T-cell (primary cell): Measurements from ENCODE around the gene WBP1L. TPM values are rescaled to one million over a fixed set of nuclear protein-coding genes. Genes with fewer than 3 reads are reported as not detected.

Experiments used
- ATAC-seq, 4 experiments: fragments of 200-7000 bp in 3 of 4; fragments of 150-1000 bp in 1 of 4; cut with Tn5 transposase; replicated peaks in 1 of 4; 1 replicate in 3 of 4; 2 replicates in 1 of 4; pipeline ENCODE4 v1.10.0; 2021; ENCODE audit warnings: moderate library complexity in 3 of 4, mild to moderate bottlenecking in 2 of 4, moderate number of reproducible peaks in 1 of 4
- CTCF ChIA-PET, 2 donors: fragments of 300-600 bp; sonication (Branson Sonifier 250); formaldehyde crosslinking; loops; one replicate each; lab custom pipeline; 2022; ENCODE audit warnings: antibody characterized with exemption in 2 of 2; lab: Charles Lee
- POLR2A ChIA-PET, 2 donors: fragments of 300-600 bp; sonication (Branson Sonifier 250); formaldehyde crosslinking; loops; one replicate each; lab custom pipeline; 2022; ENCODE audit warnings: antibody characterized with exemption in 2 of 2; lab: Charles Lee
- DNase-seq, 35 experiments: peaks; one replicate each; pipeline versions ENCODE4 v3.0.0 to v3.0.0-alpha.2; 2013 to 2023
- H3K27ac ChIP-seq: one replicate; pipeline ENCODE4 v1.5.1; 2013; ENCODE audit warnings: low read length
- H3K27me3 ChIP-seq, 2 experiments: replicated peaks in 1 of 2; 1 replicate in 1 of 2; 2 replicates in 1 of 2; pipeline versions ENCODE4 v1.6.1 to v1.7.0; 2013; ENCODE audit warnings: low read length in 1 of 2, mixed read lengths in 1 of 2; ENCODE audit not compliant: control insufficient read depth in 2 of 2, insufficient read depth in 2 of 2; ENCODE audit errors: extremely low read depth in 1 of 2
- H3K36me3 ChIP-seq, 2 donors: 1 replicate in 1 of 2; 2 replicates in 1 of 2; pipeline versions ENCODE4 v1.6.1 to v1.7.0; 2013; ENCODE audit warnings: low read length in 1 of 2; ENCODE audit not compliant: control insufficient read depth in 2 of 2, insufficient read depth in 1 of 2; ENCODE audit errors: extremely low read depth in 1 of 2
- H3K4me1 ChIP-seq, 2 experiments: 1 replicate in 1 of 2; 2 replicates in 1 of 2; pipeline versions ENCODE4 v1.6.1 to v1.7.0; 2013; ENCODE audit warnings: low read length in 2 of 2, mixed read lengths in 1 of 2; ENCODE audit not compliant: insufficient read depth in 2 of 2, control insufficient read depth in 1 of 2; ENCODE audit errors: extremely low read depth in 1 of 2
- H3K4me3 ChIP-seq, 2 donors: 1 replicate in 1 of 2; 2 replicates in 1 of 2; pipeline versions ENCODE4 v1.5.1 to v1.7.0; 2013; ENCODE audit warnings: mild to moderate bottlenecking in 2 of 2, low read length in 1 of 2, moderate library complexity in 1 of 2; ENCODE audit not compliant: control insufficient read depth in 1 of 2; ENCODE audit errors: extremely low read depth in 1 of 2
- H3K9me3 ChIP-seq: 2 replicates; pipeline ENCODE4 v1.7.0; 2013
- H3K27ac Mint-ChIP-seq, 2 donors: one replicate each; pipeline ENCODE4 v1.8.0; 2020 to 2021; ENCODE audit warnings: mild to moderate bottlenecking in 2 of 2, mixed read lengths in 2 of 2
- H3K27me3 Mint-ChIP-seq, 2 donors: one replicate each; pipeline ENCODE4 v1.8.0; 2021 to 2022; ENCODE audit warnings: mixed read lengths in 2 of 2
- H3K36me3 Mint-ChIP-seq: one replicate; pipeline ENCODE4 v1.8.0; 2021; ENCODE audit warnings: mixed read lengths
- H3K4me1 Mint-ChIP-seq, 3 donors: one replicate each; pipeline ENCODE4 v1.8.0; 2020 to 2022; ENCODE audit warnings: mixed read lengths in 3 of 3, mild to moderate bottlenecking in 1 of 3
- H3K4me3 Mint-ChIP-seq, 3 donors: one replicate each; pipeline ENCODE4 v1.8.0; 2020 to 2022; ENCODE audit warnings: mild to moderate bottlenecking in 3 of 3, mixed read lengths in 3 of 3, moderate library complexity in 3 of 3
- H3K9me3 Mint-ChIP-seq, 3 donors: one replicate each; pipeline ENCODE4 v1.8.0; 2020 to 2022; ENCODE audit warnings: mixed read lengths in 3 of 3
- WGBS: methylation state at CpG from one replicate; pipeline ENCODE4 v1.1.5; 2013; ENCODE audit warnings: missing lambda C conversion rate; ENCODE audit not compliant: insufficient coverage; 5-methylcytosine and 5-hydroxymethylcytosine counted together
- total RNA-seq, 35 experiments: library from RNA in 6 of 35; stranded (reverse) in 6 of 35; fragments of 120-200 nt in 1 of 35; gene quantifications; one replicate each; pipeline versions ENCODE4 v1.2.1 to v1.2.4 and lab custom pipeline; 2013 to 2026

Gene WBP1L
- total RNA-seq, 5 donors from 2014 or later (not counting 1 experiment from before 2014, with no cell fraction given) = 20.0 to 38.5 (median 33.0) TPM

DNA sequence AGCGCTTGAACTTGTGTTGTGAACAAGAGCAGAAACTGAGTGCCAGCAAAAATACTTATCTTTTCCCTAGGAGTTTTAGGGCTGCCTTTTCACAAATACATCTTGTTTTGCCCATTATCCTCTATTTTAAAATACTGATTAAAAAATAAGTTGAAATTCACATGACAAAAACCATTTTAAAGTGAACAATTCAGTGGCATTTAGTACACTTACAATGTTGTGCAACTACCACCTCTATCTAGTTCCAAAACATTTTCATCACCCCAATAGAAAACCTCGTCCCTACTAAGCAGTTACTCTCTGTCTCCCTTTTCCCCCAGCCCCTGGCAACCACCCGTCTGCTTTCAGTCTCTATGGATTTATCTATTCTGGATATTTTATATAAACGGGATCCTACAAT, 1.4 kb downstream of the WBP1L start:
- ChIA-PET POLR2A (interaction anchor here in 1 of 2 donors (0.5 kb wide), 1 partner anchor 28 kb away, joined by 3 read pairs; no protein-coding TSS in a partner anchor), CTCF (interaction anchor here (0.6 kb wide), 2 partner anchors 21 to 31 kb away, joined by 3 to 4 read pairs; no protein-coding TSS in a partner anchor)
- ATAC-seq (no peak), DNase-seq (no peak)
- peaks cover 19 to 22% of the 10 kb centered on the region in 2 experiments for H3K4me1 ChIP-seq
- H3K36me3 ChIP-seq = no peaks in the 10 kb centered on the region
- Mint-ChIP-seq H3K4me1 (peaks cover 49 to 56% (median 55%) of the 10 kb centered on the region in 3 donors), H3K36me3 (peaks cover 12% of the 10 kb centered on the region), H3K27ac (peak overlapping the region; percentile 27 to 72), H3K4me3 (peak overlapping the region; percentile 87 to 98 (median 95)), H3K27me3 (no peaks in the 10 kb centered on the region), H3K9me3 (peaks cover 0 to 6% (median 0%) of the 10 kb centered on the region in 3 donors)
- H3K4me3 ChIP-seq = peak overlapping the region in 1 of 2 donors; percentile 85
- no peak overlapping the region for H3K27ac ChIP-seq
- no peaks in the 10 kb centered on the region for H3K9me3 ChIP-seq
- no CpG with 5 or more reads among the region's 4 CpGs for WGBS
- H3K27me3 ChIP-seq = no peaks in the 10 kb centered on the region

DNA sequence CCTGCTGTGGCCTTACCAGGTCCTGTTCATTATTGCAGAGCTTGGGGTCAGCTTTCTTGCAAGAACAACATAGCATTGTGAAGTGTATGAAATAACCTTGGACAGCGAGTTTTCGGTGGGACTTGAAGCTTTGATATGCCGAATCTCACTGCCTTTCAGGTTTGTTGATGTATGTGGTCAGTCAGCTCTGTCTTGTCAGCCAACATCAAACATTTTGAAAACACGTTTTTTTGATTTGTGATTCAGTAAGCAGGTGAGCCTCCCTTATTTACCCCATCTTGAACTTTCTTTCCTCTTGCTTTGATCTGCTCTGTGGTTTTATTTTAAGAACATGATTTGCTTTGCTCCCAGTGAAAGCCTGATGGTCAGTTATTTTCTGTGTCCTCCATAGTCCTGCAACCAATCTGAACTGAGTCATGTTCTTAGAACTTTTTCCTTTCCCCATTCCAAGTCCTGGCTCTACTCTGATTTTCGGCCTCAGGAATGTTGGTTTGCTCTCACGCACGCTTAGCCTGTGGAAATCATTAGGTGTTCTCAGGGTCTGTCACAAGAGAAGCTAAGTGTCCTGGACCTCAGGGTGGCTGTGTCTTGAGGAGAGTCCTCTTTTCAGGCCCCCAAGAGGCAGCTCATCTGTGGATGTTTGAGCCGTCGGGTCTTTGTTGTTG, 8.7 kb downstream of the WBP1L start:
- Mint-ChIP-seq H3K4me3 (peak overlapping the region in 1 of 3 donors; percentile 31), H3K36me3 (peaks cover 16% of the 10 kb centered on the region), H3K27me3 (no peaks in the 10 kb centered on the region), H3K9me3 (no peaks in the 10 kb centered on the region), H3K27ac (peak overlapping the region; percentile 18 to 64), H3K4me1 (peaks cover 48 to 57% (median 57%) of the 10 kb centered on the region in 3 donors)
- Histone ChIP-seq H3K27me3 (no peaks in the 10 kb centered on the region), H3K27ac (no peak overlapping the region), H3K36me3 (peaks cover 0 to 4% of the 10 kb centered on the region in 2 donors), H3K9me3 (no peaks in the 10 kb centered on the region), H3K4me3 (no peak overlapping the region), H3K4me1 (peaks cover 7 to 22% of the 10 kb centered on the region in 2 experiments)
- POLR2A ChIA-PET = interaction anchor here (0.6 to 1.0 kb wide), 3 partner anchors 9 to 332 kb away, joined by 3 to 17 read pairs (median 3); partner anchors contain the start of genes FBXL15 (in 1 of the 2) and WBP1L (in 1 of the 2)
- WGBS = 85% methylated on average over 4 of the region's 9 CpGs
- CTCF ChIA-PET = interaction anchor here (0.6 to 1.4 kb wide), 4 partner anchors 9 to 1096 kb away, joined by 3 to 6 read pairs (median 4); partner anchors contain the start of gene WBP1L (in 1 of the 2)
- DNase-seq = no peak
- peak in 3 of 4 experiments; percentile 43 to 50 (median 47) for ATAC-seq

DNA sequence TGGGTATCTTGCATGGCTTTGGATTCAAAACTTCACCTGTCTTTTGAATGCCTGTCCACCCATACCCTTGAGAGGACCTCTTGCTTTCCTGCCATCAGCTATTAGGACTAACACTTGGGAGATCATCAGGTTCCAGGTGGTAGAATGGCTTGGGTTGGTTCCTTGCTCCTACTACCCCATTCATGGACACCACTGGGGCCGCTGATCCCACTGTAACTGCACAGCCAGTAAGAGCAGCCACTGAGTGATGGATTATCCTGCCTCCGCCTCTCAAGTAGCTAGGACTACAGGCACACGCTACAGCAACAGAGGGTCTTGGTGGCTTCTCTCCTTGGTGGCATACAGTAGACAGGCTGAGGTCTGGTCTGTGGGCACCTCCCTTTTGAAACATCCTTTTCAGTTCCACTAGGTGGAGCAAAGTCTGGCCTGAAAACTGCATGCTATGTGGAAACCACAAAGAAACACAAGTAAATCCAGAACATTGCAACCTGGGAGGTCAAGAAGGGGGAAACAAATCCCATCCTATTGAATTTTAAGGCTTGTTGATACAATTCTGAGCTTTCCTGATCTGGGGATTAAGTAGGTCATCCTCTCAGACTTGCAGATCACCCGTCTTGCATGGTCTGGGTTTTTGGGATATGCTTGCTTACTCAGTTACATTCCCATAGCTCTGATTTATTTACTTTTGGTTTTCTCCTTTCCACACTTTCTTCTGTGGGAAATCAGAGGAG, 9.4 kb downstream of the WBP1L start:
- POLR2A ChIA-PET = interaction anchor here (0.6 to 1.0 kb wide), 3 partner anchors 9 to 333 kb away, joined by 3 read pairs; partner anchors contain the start of genes FBXL15 (in 1 of the 2) and WBP1L (in 1 of the 2)
- no peaks in the 10 kb centered on the region for H3K9me3 ChIP-seq
- H3K9me3 Mint-ChIP-seq = no peaks in the 10 kb centered on the region
- CTCF ChIA-PET = interaction anchor here (0.6 to 1.4 kb wide), 5 partner anchors 10 to 171 kb away, joined by 3 to 7 read pairs (median 6); partner anchors contain the start of gene WBP1L (in 1 of the 2)
- peaks cover 0 to 4% of the 10 kb centered on the region in 2 donors for H3K36me3 ChIP-seq
- no peak overlapping the region for H3K27ac ChIP-seq
- H3K4me3 ChIP-seq = no peak overlapping the region
- peak overlapping the region; percentile 30 to 72 for H3K27ac Mint-ChIP-seq
- peak overlapping the region in 1 of 3 donors; percentile 31 for H3K4me3 Mint-ChIP-seq
- peaks cover 16% of the 10 kb centered on the region for H3K36me3 Mint-ChIP-seq
- no peaks in the 10 kb centered on the region for H3K27me3 ChIP-seq
- 60% methylated on average over 1 of the region's 4 CpGs for WGBS
- H3K27me3 Mint-ChIP-seq = no peaks in the 10 kb centered on the region
- DNase-seq (peak in 5 of 35 experiments; percentile 4 to 53 (median 15)), ATAC-seq (peak; percentile 55 to 75 (median 72))
- peaks cover 7 to 22% of the 10 kb centered on the region in 2 experiments for H3K4me1 ChIP-seq
- peaks cover 50 to 60% (median 56%) of the 10 kb centered on the region in 3 donors for H3K4me1 Mint-ChIP-seq

DNA sequence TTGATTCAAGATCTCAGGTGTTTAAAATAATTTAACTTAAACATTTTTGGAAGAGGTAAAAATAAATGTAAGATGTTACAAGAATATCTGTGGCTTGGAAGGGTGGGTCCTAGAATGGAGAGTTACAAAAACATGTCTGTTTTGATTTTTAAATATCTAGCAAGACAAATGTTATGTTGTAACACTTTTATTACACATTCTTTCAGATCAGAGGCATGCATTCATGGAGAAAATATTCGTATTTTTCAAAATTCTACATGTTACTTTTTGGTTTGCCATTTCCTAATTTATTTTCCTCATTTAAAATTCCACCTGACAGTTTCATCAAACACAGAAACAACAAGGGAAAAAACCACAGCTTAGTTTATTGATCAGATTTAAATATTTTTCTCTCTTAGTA, 10.0 kb downstream of the WBP1L start:
- POLR2A ChIA-PET = interaction anchor here in 1 of 2 donors (0.6 kb wide), 2 partner anchors 12 to 22 kb away, joined by 3 to 7 read pairs; no protein-coding TSS in a partner anchor

DNA sequence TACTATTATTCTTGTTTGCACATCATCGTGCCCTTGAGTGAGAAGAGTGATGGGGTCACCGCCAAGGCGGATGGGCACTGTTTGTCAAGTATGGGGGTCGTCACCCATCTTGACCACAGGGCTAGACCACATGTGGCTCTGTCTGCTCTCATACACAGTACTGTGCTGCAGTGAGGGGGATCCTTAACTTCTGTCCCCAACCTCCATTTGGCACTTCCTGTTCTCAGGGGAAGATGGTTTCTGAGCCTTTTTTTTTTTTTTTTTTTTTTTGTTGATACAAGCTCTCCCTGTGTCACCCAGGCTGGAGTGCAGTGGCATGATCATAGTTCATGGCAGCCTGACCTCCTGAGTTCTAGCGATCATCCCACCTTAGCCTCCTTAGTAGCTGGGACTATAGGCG, 13.6 kb downstream of the WBP1L start:
- no CpG with 5 or more reads among the region's 6 CpGs for WGBS
- Mint-ChIP-seq H3K27me3 (no peaks in the 10 kb centered on the region), H3K9me3 (no peaks in the 10 kb centered on the region), H3K27ac (no peak overlapping the region), H3K4me3 (no peak overlapping the region), H3K36me3 (peaks cover 23% of the 10 kb centered on the region), H3K4me1 (peaks cover 50 to 56% (median 55%) of the 10 kb centered on the region in 3 donors)
- H3K36me3 ChIP-seq = peaks cover 0 to 4% of the 10 kb centered on the region in 2 donors
- no peaks in the 10 kb centered on the region for H3K9me3 ChIP-seq
- ATAC-seq (no peak), DNase-seq (no peak)
- no peaks in the 10 kb centered on the region for H3K27me3 ChIP-seq
- no peak overlapping the region for H3K27ac ChIP-seq
- POLR2A ChIA-PET = interaction anchor here (0.5 to 0.6 kb wide), 3 partner anchors 12 to 756 kb away, joined by 3 to 9 read pairs (median 3); no protein-coding TSS in a partner anchor
- CTCF ChIA-PET = interaction anchor here (0.6 to 0.7 kb wide), 3 partner anchors 29 to 112 kb away, joined by 4 to 6 read pairs (median 5); partner anchors contain the start of gene AS3MT (in 1 of the 2)
- peaks cover 4 to 21% of the 10 kb centered on the region in 2 experiments for H3K4me1 ChIP-seq
- H3K4me3 ChIP-seq = no peak overlapping the region

More for the DNA sequence above, 10.0 kb downstream of the WBP1L start:
- no CpG with 5 or more reads among the region's 1 CpG for WGBS
- H3K27me3 Mint-ChIP-seq = no peaks in the 10 kb centered on the region
- H3K27ac ChIP-seq = no peak overlapping the region
- H3K27me3 ChIP-seq = no peaks in the 10 kb centered on the region
- peak overlapping the region; percentile 30 to 72 for H3K27ac Mint-ChIP-seq
- peaks cover 50 to 60% (median 56%) of the 10 kb centered on the region in 3 donors for H3K4me1 Mint-ChIP-seq
- CTCF ChIA-PET = interaction anchor here (0.6 to 1.4 kb wide), 4 partner anchors 10 to 172 kb away, joined by 3 to 7 read pairs (median 4); partner anchors contain the start of gene WBP1L (in 1 of the 2)
- peak overlapping the region in 1 of 3 donors; percentile 31 for H3K4me3 Mint-ChIP-seq
- H3K4me1 ChIP-seq = peaks cover 7 to 25% of the 10 kb centered on the region in 2 experiments
- H3K36me3 Mint-ChIP-seq = peaks cover 15% of the 10 kb centered on the region
- no peaks in the 10 kb centered on the region for H3K9me3 ChIP-seq
- H3K36me3 ChIP-seq = peaks cover 0 to 4% of the 10 kb centered on the region in 2 donors
- no peaks in the 10 kb centered on the region for H3K9me3 Mint-ChIP-seq
- DNase-seq (no peak), ATAC-seq (no peak)
- H3K4me3 ChIP-seq = no peak overlapping the region
